ENCODE measurements around the gene SPATA32.

DNA sequence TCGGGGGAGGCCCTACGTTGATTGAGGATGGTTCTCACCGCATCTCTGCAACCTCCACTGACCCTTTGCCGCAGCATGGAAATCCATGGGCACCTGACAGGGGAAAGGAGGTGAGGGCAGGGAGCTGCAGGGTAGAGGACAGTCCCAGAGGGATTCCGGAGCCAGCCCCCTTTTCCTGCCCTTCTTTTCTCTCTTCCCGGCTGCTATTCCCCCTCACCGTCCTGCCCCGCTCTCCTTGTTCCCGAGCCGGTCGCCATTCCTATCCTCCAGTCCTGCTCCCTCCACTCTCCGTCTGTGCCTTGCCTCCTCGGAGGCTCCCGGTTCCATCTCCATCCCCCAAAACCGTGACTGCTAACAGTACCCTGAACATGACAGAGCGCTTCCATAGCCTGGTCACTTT is 4.8 kb downstream of the SPATA32 start:
- TF ChIP-seq CTCF (IDR thresholded peaks at IDR 0.05; ENCODE audit: low read length) (no peak), EZH2 (optimal IDR thresholded peaks at IDR 0.05; ENCODE audit: low read depth, low read length) (no peak), EZH2phosphoT487 (IDR thresholded peaks at IDR 0.05; ENCODE audit: low read length) (no peak)
